Activated CD4-positive, alpha-beta T cell treated with anti-CD3 and anti-CD28 coated beads, Interleukin-2, amount 50 U/mL, for 24 hours (primary cell): ENCODE data around the gene RUSC2.
"Not testable (repeated sequence)": the region's sequence is repeated elsewhere in the genome, so short reads cannot be mapped to it uniquely, and the experiment has no call there.

Experiments used
- DNase-seq, 2 donors: peaks; one replicate each; pipeline ENCODE4 v3.0.0-alpha.2; 2020; ENCODE audit warnings: low read depth in 1 of 2, low spot score in 1 of 2

RUSC2 gene

GRCh38 chr9:35522187-35522586, 32.3 kb downstream of the RUSC2 start:
- DNase-seq = no peak

- no peak for DNase-seq
Observed at GRCh38 chr9:35522700-35523099, 32.8 kb downstream of the RUSC2 start.

- not testable (repeated sequence) for DNase-seq
Observed at GRCh38 chr9:35523556-35523955, 33.6 kb downstream of the RUSC2 start.

GRCh38 chr9:35526087-35526801, 36.3 kb downstream of the RUSC2 start:
- no peak for DNase-seq

- no peak for DNase-seq
Observed at GRCh38 chr9:35529161-35529823, 39.4 kb downstream of the RUSC2 start.

GRCh38 chr9:35533398-35533797, 43.5 kb downstream of the RUSC2 start:
- DNase-seq = no peak

GRCh38 chr9:35534921-35535320, 45.0 kb downstream of the RUSC2 start:
- not testable (repeated sequence) for DNase-seq

GRCh38 chr9:35537913-35538312, 48.0 kb downstream of the RUSC2 start:
- DNase-seq = no peak

GRCh38 chr9:35538361-35539234, 48.7 kb downstream of the RUSC2 start:
- no peak for DNase-seq
